Neuronal stem cell (in vitro differentiated cells): ENCODE results near the gene SDCCAG8.
A peak's percentile ranks its signal among the peaks of the same experiment; 100 is the strongest.

ENCODE experiments used
- DNase-seq: peaks from one replicate; pipeline ENCODE4 v3.0.0-alpha.2; 2013; ENCODE audit warnings: low spot score
- H2AFZ ChIP-seq: one replicate; pipeline ENCODE4 v1.6.1; 2013; ENCODE audit warnings: mild to moderate bottlenecking, low read length, inconsistent platforms
- H2AK5ac ChIP-seq: 2 replicates; pipeline ENCODE4 v1.6.1; 2013; ENCODE audit warnings: low read depth, mild to moderate bottlenecking, inconsistent platforms, low read length, moderate library complexity, mixed read lengths
- H2BK120ac ChIP-seq: 2 replicates; pipeline ENCODE4 v1.6.1; 2013; ENCODE audit warnings: low read depth, mild to moderate bottlenecking, inconsistent platforms, low read length, moderate library complexity, mixed read lengths
- H2BK12ac ChIP-seq: one replicate; pipeline ENCODE4 v1.6.1; 2013; ENCODE audit warnings: low read length, inconsistent platforms
- H2BK15ac ChIP-seq: 2 replicates; pipeline ENCODE4 v1.6.1; 2013; ENCODE audit warnings: mild to moderate bottlenecking, low read length, inconsistent platforms, mixed read lengths
- H2BK5ac ChIP-seq: one replicate; pipeline ENCODE4 v1.6.1; 2013; ENCODE audit warnings: inconsistent platforms, mild to moderate bottlenecking, low read length, moderate library complexity
- H3K14ac ChIP-seq: one replicate; pipeline ENCODE4 v1.6.1; 2013; ENCODE audit warnings: low read length, inconsistent platforms
- H3K18ac ChIP-seq: 2 replicates; pipeline ENCODE4 v1.6.1; 2013; ENCODE audit warnings: low read length, inconsistent platforms
- H3K23ac ChIP-seq: 2 replicates; pipeline ENCODE4 v1.6.1; 2013; ENCODE audit warnings: low read depth, mild to moderate bottlenecking, mixed read lengths, low read length, inconsistent platforms; ENCODE audit not compliant: poor library complexity
- H3K27ac ChIP-seq: replicated peaks from 3 replicates; pipeline ENCODE4 v1.5.1; 2013; ENCODE audit warnings: low read length, inconsistent platforms
- H3K27me3 ChIP-seq, 3 experiments: 2 replicates each; pipeline ENCODE4 v1.6.1; 2013; ENCODE audit warnings: low read length in 3 of 3, mild to moderate bottlenecking in 2 of 3, inconsistent platforms in 1 of 3, low read depth in 1 of 3, mixed read lengths in 1 of 3, moderate library complexity in 1 of 3; ENCODE audit not compliant: control insufficient read depth in 3 of 3, insufficient read depth in 3 of 3
- H3K36me3 ChIP-seq, 2 donors: replicated peaks in 1 of 2; 2 replicates each; pipeline ENCODE4 v1.6.1; 2013; ENCODE audit warnings: low read length in 2 of 2; ENCODE audit not compliant: control insufficient read depth in 2 of 2, insufficient read depth in 2 of 2
- H3K4ac ChIP-seq: 2 replicates; pipeline ENCODE4 v1.6.1; 2013; ENCODE audit warnings: inconsistent platforms, mild to moderate bottlenecking, low read length, moderate library complexity
- H3K4me1 ChIP-seq, 2 donors: 1 replicate in 1 of 2; 2 replicates in 1 of 2; pipeline ENCODE4 v1.6.1; 2013; ENCODE audit warnings: low read length in 2 of 2, low read depth in 1 of 2; ENCODE audit not compliant: control insufficient read depth in 2 of 2, insufficient read depth in 1 of 2
- H3K4me2 ChIP-seq: one replicate; pipeline ENCODE4 v1.6.1; 2013; ENCODE audit warnings: mild to moderate bottlenecking, low read length, inconsistent platforms; ENCODE audit not compliant: insufficient read depth, poor library complexity, severe bottlenecking
- H3K4me3 ChIP-seq, 2 donors: 2 replicates each; pipeline ENCODE4 v1.5.1; 2013; ENCODE audit warnings: low read length in 2 of 2, mild to moderate bottlenecking in 2 of 2, inconsistent platforms in 1 of 2, moderate library complexity in 1 of 2
- H3K79me1 ChIP-seq: one replicate; pipeline ENCODE4 v1.6.1; 2013; ENCODE audit warnings: low read depth, mild to moderate bottlenecking, inconsistent platforms, low read length, moderate library complexity
- H3K9ac ChIP-seq: one replicate; pipeline ENCODE4 v1.6.1; 2013; ENCODE audit warnings: mild to moderate bottlenecking, low read depth, low read length, inconsistent platforms; ENCODE audit not compliant: poor library complexity
- H3K9me3 ChIP-seq, 2 donors: replicated peaks in 1 of 2; 2 replicates each; pipeline versions ENCODE3 to v1.6.1; 2013; ENCODE audit warnings: low read length in 2 of 2, mild to moderate bottlenecking in 2 of 2, inconsistent platforms in 1 of 2, low read depth in 1 of 2, mixed read lengths in 1 of 2, moderate library complexity in 1 of 2; ENCODE audit not compliant: control insufficient read depth in 2 of 2, insufficient read depth in 1 of 2
- H4K8ac ChIP-seq: one replicate; pipeline ENCODE4 v1.6.1; 2013; ENCODE audit warnings: low read depth, mild to moderate bottlenecking, inconsistent platforms, low read length, moderate library complexity
- H4K91ac ChIP-seq: one replicate; pipeline ENCODE4 v1.6.1; 2013; ENCODE audit warnings: low read length, low read depth, mild to moderate bottlenecking, inconsistent platforms; ENCODE audit not compliant: poor library complexity
- WGBS, 2 donors: extraction: QIAGEN DNeasy Blood & Tissue Kit; methylation state at CpG; one replicate each; pipeline ENCODE4 v1.1.7; 2013; ENCODE audit warnings: missing lambda C conversion rate in 2 of 2, mixed read lengths in 1 of 2; ENCODE audit not compliant: insufficient read length in 2 of 2, insufficient replicate concordance in 1 of 2; ENCODE audit errors: extremely low coverage in 2 of 2; 5-methylcytosine and 5-hydroxymethylcytosine counted together

SDCCAG8 gene

GRCh38 chr1:243461700-243462099 lies 205.9 kb downstream of the SDCCAG8 start:
- no peaks in the 10 kb centered on the region for H3K79me1 ChIP-seq
- H3K27ac ChIP-seq, result no peak overlapping the region
- no peak overlapping the region for H3K4ac ChIP-seq
- no peaks in the 10 kb centered on the region for H3K36me3 ChIP-seq
- H3K18ac ChIP-seq, result no peak overlapping the region
- no peak overlapping the region for H2AK5ac ChIP-seq
- H4K8ac ChIP-seq, result no peak overlapping the region
- no peak overlapping the region for H3K9ac ChIP-seq
- WGBS, 2 donors, result no CpG with 5 or more reads among the region's 4 CpGs
- no peak overlapping the region for H3K4me3 ChIP-seq
- H3K9me3 ChIP-seq, result no peaks in the 10 kb centered on the region
- peaks cover 0 to 2% of the 10 kb centered on the region in 2 donors for H3K4me1 ChIP-seq
- H3K27me3 ChIP-seq, result no peaks in the 10 kb centered on the region
- H3K4me2 ChIP-seq, result no peak overlapping the region
- H2AFZ ChIP-seq, result no peak overlapping the region
- no peak for DNase-seq
- no peak overlapping the region for H2BK120ac ChIP-seq
- no peak overlapping the region for H2BK12ac ChIP-seq
- H4K91ac ChIP-seq, result no peak overlapping the region
- H3K14ac ChIP-seq, result no peak overlapping the region
- no peak overlapping the region for H2BK5ac ChIP-seq
- no peak overlapping the region for H2BK15ac ChIP-seq
- H3K23ac ChIP-seq, result no peak overlapping the region

- Histone ChIP-seq H3K4me3 (no peak overlapping the region), H2AFZ (no peak overlapping the region), H3K9me3 (no peaks in the 10 kb centered on the region), H3K36me3 (no peaks in the 10 kb centered on the region), H3K18ac (no peak overlapping the region), H2BK120ac (no peak overlapping the region), H2AK5ac (no peak overlapping the region), H3K4me1 (peaks cover 0 to 2% of the 10 kb centered on the region in 2 donors), H4K91ac (no peak overlapping the region), H3K23ac (no peak overlapping the region), H3K4me2 (no peak overlapping the region), H3K14ac (no peak overlapping the region), H4K8ac (no peak overlapping the region), H2BK5ac (no peak overlapping the region), H2BK12ac (no peak overlapping the region), H3K9ac (no peak overlapping the region), H3K4ac (no peak overlapping the region), H3K27ac (no peak overlapping the region), H3K79me1 (no peaks in the 10 kb centered on the region), H2BK15ac (no peak overlapping the region), H3K27me3 (no peaks in the 10 kb centered on the region)
- DNase-seq, result no peak
- WGBS, 2 donors, result no CpG with 5 or more reads among the region's 1 CpG
Measured at GRCh38 chr1:243462929-243463697, 207.3 kb downstream of the SDCCAG8 start.

DNA sequence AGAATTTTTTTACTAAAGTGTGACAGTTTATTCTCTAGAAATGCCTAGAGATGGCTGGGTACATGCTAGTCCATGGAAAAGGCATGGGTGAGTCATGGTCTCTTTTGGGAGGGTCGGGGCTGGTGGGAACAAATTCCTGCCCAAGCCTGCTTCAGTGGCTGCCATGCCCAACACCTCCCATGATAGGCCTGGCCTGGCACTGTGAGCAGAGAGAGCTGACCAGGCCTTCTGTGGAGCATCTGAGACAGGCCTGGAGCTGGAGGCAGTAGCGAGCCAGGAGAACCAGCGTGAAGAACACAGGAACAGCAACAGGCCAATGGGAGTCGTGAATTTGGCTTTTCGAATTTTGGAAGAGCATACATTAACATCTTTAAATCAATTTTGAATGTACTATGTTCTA lies 209.2 kb downstream of the SDCCAG8 start:
- Histone ChIP-seq H3K79me1 (no peaks in the 10 kb centered on the region), H3K14ac (no peak overlapping the region), H2BK12ac (peak overlapping the region; percentile 27), H3K4ac (no peak overlapping the region), H2BK5ac (no peak overlapping the region), H3K18ac (peak overlapping the region; percentile 69), H3K9me3 (no peaks in the 10 kb centered on the region), H3K23ac (no peak overlapping the region), H4K8ac (no peak overlapping the region), H4K91ac (no peak overlapping the region), H3K4me3 (no peak overlapping the region), H2BK15ac (no peak overlapping the region), H2AK5ac (no peak overlapping the region), H3K36me3 (no peaks in the 10 kb centered on the region), H3K4me1 (peaks cover 4 to 6% of the 10 kb centered on the region in 2 donors), H3K27ac (no peak overlapping the region), H2AFZ (no peak overlapping the region), H3K9ac (no peak overlapping the region), H3K27me3 (no peaks in the 10 kb centered on the region), H3K4me2 (no peak overlapping the region), H2BK120ac (no peak overlapping the region)
- DNase-seq, result no peak
- no CpG with 5 or more reads among the region's 5 CpGs for WGBS, 2 donors

GRCh38 chr1:243465738-243466137 lies 209.9 kb downstream of the SDCCAG8 start:
- Histone ChIP-seq H3K9ac (no peak overlapping the region), H3K27ac (no peak overlapping the region), H4K91ac (no peak overlapping the region), H2AFZ (no peak overlapping the region), H3K9me3 (no peaks in the 10 kb centered on the region), H3K36me3 (no peaks in the 10 kb centered on the region), H2BK120ac (no peak overlapping the region), H3K27me3 (no peaks in the 10 kb centered on the region), H2AK5ac (no peak overlapping the region), H2BK5ac (no peak overlapping the region), H2BK15ac (no peak overlapping the region), H4K8ac (no peak overlapping the region), H3K4ac (no peak overlapping the region), H3K18ac (no peak overlapping the region), H3K14ac (no peak overlapping the region), H3K23ac (no peak overlapping the region), H3K4me1 (peaks cover 10% of the 10 kb centered on the region in 2 donors), H3K4me2 (no peak overlapping the region), H2BK12ac (no peak overlapping the region), H3K79me1 (no peaks in the 10 kb centered on the region), H3K4me3 (no peak overlapping the region)
- DNase-seq, result no peak
- no CpG with 5 or more reads among the region's 5 CpGs for WGBS, 2 donors
